Upper lobe of left lung (tissue), 4 donors: ENCODE measurements around the gene SMARCD2.

ENCODE experiments used
- POLR2A ChIP-seq, 4 donors: fragments of 450-650 bp; IDR thresholded peaks; one replicate each; pipeline ENCODE4 v1.5.1; 2016 to 2017; ENCODE audit warnings: antibody characterized with exemption in 4 of 4, mild to moderate bottlenecking in 2 of 4
- POLR2AphosphoS5 ChIP-seq, 2 donors: sonication (generic); formaldehyde crosslinking; IDR thresholded peaks; one replicate each; pipeline ENCODE4 v1.5.1; 2017; ENCODE audit warnings: antibody characterized with exemption in 2 of 2
- TF ChIP-seq, protein P1 (sequence below), 6 experiments: fragments of 450-650 bp in 4 of 6; fragments of 200-600 bp in 2 of 6; sonication (generic) in 2 of 6; IDR thresholded peaks; one replicate each; pipeline ENCODE4 v1.5.1; 2016 to 2019; ENCODE audit warnings: antibody characterized with exemption in 6 of 6

- TF ChIP-seq POLR2A (IDR thresholded peaks at IDR 0.05) (no peak), POLR2AphosphoS5 (IDR thresholded peaks at IDR 0.05) (no peak)
- TF ChIP-seq, protein P1, sequence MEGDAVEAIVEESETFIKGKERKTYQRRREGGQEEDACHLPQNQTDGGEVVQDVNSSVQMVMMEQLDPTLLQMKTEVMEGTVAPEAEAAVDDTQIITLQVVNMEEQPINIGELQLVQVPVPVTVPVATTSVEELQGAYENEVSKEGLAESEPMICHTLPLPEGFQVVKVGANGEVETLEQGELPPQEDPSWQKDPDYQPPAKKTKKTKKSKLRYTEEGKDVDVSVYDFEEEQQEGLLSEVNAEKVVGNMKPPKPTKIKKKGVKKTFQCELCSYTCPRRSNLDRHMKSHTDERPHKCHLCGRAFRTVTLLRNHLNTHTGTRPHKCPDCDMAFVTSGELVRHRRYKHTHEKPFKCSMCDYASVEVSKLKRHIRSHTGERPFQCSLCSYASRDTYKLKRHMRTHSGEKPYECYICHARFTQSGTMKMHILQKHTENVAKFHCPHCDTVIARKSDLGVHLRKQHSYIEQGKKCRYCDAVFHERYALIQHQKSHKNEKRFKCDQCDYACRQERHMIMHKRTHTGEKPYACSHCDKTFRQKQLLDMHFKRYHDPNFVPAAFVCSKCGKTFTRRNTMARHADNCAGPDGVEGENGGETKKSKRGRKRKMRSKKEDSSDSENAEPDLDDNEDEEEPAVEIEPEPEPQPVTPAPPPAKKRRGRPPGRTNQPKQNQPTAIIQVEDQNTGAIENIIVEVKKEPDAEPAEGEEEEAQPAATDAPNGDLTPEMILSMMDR (IDR thresholded peaks at IDR 0.05) = no peak
These were observed 9.3 kb downstream of the SMARCD2 start for GRCh38 chr17:63833026-63833740.
